ENCODE results near the gene RBMY1B.
"Not testable (repeated sequence)": the region's sequence is repeated elsewhere in the genome, so short reads cannot be mapped to it uniquely, and the experiment has no call there.

RBMY1B gene

DNA sequence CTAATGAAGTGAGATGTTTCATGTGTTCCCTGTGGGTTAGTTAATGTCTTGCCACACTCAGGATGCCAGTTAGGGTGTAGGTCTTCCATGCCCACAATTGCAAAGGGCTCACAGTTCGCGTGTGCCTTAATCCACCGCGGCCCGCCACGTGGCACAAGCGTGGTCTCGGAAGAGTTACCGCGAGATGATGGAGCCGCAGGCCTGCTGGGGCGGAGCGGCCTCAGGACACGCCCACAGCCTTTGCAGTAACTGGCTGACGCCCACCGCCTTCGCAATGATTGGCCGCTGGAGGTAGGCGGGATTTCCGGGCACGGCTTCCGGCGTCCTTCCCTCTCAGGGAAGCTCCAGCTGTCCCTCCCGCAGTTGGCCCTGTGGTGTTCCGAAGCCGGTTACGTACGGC, at the start of gene RBMY1B:
TSS of gene RBMY1B (plus strand) at position 301 of the 400 bp plus-strand sequence. CDS start 2,013 bp downstream, outside the sequence.
- not testable (repeated sequence) for DNase-seq

- not testable (repeated sequence) for DNase-seq
These were observed 48.2 kb upstream of the RBMY1B start for GRCh38 chrY:21462915-21463314.

- DNase-seq: no peak
These were observed 28.2 kb upstream of the RBMY1B start for GRCh38 chrY:21482967-21483366.

DNA sequence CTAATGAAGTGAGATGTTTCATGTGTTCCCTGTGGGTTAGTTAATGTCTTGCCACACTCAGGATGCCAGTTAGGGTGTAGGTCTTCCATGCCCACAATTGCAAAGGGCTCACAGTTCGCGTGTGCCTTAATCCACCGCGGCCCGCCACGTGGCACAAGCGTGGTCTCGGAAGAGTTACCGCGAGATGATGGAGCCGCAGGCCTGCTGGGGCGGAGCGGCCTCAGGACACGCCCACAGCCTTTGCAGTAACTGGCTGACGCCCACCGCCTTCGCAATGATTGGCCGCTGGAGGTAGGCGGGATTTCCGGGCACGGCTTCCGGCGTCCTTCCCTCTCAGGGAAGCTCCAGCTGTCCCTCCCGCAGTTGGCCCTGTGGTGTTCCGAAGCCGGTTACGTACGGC, 23.4 kb downstream of the RBMY1B start, which contains the start of gene RBMY1A1:
TSS of gene RBMY1A1 (plus strand) at position 301 of the 400 bp plus-strand sequence. CDS start 2,013 bp downstream, outside the sequence.
- DNase-seq: not testable (repeated sequence)

GRCh38 chrY:21559316-21559984, 48.3 kb downstream of the RBMY1B start:
- DNase-seq: not testable (repeated sequence)

Data from CD4-positive, alpha-beta T cell treated with Interleukin-1 beta for 1 hour (primary cell).